GM19193 (cell line): ENCODE measurements around the gene SMAD6.

Source experiments
- POLR2A ChIP-seq: IDR thresholded peaks from 4 replicates; pipeline ENCODE4 v1.6.1; 2011; ENCODE audit not compliant: insufficient read depth, insufficient read length; ENCODE audit errors: extremely low read depth

SMAD6 gene

DNA sequence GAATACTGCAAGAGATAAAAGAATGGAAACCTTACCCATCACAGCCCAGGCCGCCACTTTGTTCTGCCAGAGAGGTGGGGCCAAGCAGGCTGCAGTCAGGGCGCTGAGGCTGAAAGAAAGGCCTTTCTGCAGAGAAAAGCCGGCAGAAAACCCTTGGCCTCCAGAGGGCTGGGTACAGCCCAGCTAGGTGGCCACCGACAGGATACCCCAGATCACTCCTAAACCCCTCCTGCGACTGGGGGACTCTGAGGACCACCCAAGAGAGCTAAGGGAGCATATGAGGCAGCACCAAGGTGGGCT lies 69.3 kb downstream of the SMAD6 start:
- no peak for TF ChIP-seq POLR2A

DNA sequence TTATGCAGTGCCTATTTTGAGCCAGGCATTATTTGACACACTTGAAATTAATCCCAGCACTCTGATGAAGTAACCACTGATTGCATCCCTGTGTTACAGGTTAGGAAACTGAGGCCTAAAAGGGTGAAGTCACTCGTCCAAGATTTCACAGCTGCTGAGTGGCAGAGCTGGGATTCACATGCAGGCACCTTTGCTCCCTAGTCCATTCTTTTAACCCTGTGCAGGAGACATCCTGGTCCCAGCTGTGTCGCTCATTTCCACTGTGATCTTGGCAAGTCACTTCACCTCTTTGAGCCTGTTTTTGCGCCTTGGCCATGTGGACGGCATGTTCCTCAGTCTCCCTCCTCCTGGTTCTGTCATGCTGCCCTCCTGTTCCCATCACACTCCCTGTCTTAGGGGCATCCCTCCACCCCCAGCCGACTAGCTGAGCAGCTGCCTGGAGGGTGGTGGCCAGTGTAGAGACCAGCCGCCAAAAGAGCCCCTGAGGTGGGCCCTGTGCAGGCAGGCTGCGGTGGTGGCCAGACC lies 70.6 kb downstream of the SMAD6 start:
- no peak for TF ChIP-seq POLR2A

- no peak for TF ChIP-seq POLR2A
These were observed 71.3 kb downstream of the SMAD6 start for GRCh38 chr15:66773129-66773873.

GRCh38 chr15:66774001-66774814 lies 72.2 kb downstream of the SMAD6 start:
- TF ChIP-seq POLR2A = no peak

DNA sequence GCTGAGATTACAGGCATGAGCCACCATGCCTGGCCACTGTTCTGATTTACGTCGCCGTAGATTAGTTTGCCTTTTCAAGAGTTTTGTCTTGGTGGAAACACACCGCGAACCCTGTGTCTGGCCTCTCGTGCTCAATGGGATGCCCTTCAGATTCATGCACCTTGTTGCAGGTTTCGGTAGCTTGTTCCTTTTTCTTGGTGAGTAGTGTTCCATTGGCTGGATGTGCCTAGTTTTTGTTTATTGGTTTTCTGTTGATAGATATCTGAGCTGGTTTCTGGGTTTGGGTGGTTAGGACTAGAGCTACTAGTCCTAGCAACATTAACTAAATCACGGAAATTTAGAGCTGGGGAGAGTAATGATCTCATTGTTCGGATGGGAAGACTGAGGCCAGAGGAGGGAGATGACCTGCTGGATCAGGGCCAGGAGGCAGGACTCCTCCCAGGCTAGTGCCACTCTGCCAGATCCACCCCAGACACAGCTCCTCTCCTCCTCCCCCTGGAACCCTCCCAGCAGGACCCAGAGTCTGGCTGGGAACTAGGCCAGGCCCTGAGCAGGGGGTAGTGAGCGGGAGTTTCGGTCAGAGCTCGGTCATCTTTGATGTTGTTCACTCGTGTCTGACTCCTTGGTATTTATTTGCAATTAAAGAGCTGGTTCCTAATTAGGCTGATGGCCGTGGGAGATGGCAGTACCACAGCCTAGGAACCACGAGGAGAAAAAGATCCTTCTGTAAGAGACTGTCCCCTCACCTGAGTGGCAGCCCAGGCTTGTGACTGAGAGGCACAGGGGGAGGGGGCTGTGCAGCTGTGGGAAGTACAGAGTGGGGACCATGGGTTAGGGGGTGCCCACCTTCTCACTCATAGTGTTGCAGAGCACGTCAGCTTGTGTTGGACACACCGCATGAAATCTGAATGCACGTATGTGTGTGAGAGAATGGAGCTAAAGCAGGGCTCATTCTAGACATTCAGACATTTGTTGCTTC lies 73.4 kb downstream of the SMAD6 start:
- TF ChIP-seq POLR2A = no peak

- no peak for TF ChIP-seq POLR2A
These were observed 75.0 kb downstream of the SMAD6 start for GRCh38 chr15:66777054-66777453.

DNA sequence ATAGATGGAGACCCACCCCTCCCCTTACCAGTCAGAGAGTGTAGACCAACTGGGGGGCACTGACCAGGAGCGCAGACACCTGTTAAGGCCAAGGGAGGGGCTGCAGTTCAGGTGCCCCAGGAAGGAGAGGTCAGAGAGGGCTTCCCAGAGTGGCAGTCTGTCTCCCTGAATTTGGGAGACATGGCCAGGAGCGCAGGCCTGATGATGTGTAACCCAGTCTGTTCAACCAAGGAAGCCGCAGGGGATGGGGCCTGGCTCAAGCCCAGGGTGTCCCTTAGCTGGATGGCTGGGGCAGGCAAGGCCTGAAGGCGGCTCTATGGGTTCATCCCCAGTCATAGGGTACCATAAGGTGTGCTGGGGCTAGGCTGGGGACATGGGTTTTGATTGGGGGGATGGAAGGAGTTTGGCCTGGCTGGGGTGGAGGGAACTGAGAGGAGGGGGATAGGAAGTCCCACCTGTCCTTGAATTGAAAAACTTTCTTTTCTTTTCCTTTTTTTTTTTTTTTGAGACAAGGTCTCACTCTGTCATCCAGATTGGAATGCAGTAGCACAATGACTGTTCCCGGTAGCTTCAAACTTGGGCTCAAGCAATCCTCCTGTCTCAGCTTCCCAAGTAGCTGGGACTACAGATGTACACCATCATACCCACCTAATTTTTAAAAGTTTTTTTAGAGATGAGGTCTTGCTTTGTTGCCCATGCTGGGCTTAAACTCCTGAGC lies 75.7 kb downstream of the SMAD6 start:
- no peak for TF ChIP-seq POLR2A

- no peak for TF ChIP-seq POLR2A
These were observed 76.3 kb downstream of the SMAD6 start for GRCh38 chr15:66778314-66778665.

GRCh38 chr15:66778716-66779115 lies 76.7 kb downstream of the SMAD6 start:
- no peak for TF ChIP-seq POLR2A

GRCh38 chr15:66779331-66780009 lies 77.4 kb downstream of the SMAD6 start:
- TF ChIP-seq POLR2A = no peak

- TF ChIP-seq POLR2A = no peak
These were observed 78.3 kb downstream of the SMAD6 start for GRCh38 chr15:66780172-66780972.

- no peak for TF ChIP-seq POLR2A
These were observed 79.1 kb downstream of the SMAD6 start for GRCh38 chr15:66780973-66781718.
